Retinal pigment epithelial cell (primary cell): ENCODE results near the gene ZNF853.

ENCODE experiments used
- DNase-seq: peaks from one replicate; pipeline ENCODE4 v3.0.0-alpha.2; 2010; ENCODE audit warnings: low read depth
- H3K4me3 ChIP-seq: 2 replicates; pipeline ENCODE4 v1.5.1; 2011; ENCODE audit warnings: mild to moderate bottlenecking, low read length, control low read depth, moderate library complexity
- CTCF ChIP-seq: conservative IDR thresholded peaks from 2 replicates; pipeline ENCODE4 v1.5.1; 2011; ENCODE audit warnings: low read depth, low read length, control low read depth, inconsistent platforms

The ZNF853 gene

DNA sequence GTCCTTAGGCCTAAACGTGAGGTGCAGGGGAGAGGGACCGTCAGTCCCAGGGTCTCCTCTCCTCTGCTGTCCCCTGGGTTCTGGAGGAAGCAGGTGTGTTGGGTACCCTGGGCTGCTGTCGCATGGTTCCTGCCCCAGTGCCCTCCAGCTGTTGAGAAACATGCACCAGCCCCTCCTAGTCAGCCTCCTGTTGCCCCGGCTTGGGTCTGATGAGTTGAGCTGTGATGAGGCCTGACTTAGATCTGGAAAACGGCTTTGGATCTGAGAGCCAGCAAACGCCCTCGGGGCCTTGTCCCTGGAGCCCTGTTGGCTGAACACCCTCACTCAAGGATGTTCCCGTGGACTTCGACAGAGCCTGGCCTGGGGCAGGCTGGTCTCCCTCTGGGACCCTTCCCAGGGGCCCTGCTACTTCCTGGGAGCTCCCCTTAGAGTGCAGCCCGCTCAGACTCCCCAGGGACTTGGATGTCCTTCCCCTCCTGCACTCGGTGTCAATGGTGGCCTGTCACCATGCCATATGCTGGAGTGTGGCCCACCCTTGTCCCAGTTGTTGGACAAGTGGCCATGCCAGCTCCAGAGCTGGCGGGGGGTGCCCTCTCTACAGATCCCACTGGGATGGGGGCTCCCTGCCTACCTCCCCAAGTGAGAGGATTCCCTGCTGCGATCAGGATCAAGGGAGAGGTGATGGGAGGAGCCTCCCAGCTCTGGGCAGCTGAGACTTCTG lies 34.0 kb downstream of the ZNF853 start:
- TF ChIP-seq CTCF, result no peak
- DNase-seq, result no peak
- H3K4me3 ChIP-seq, result no peak overlapping the region

- TF ChIP-seq CTCF, result no peak
- H3K4me3 ChIP-seq, result no peak overlapping the region
- DNase-seq, result no peak
Measured at GRCh38 chr7:6650086-6650485, 34.7 kb downstream of the ZNF853 start.

GRCh38 chr7:6650521-6651011 lies 35.2 kb downstream of the ZNF853 start:
- no peak overlapping the region for H3K4me3 ChIP-seq
- DNase-seq, result no peak
- no peak for TF ChIP-seq CTCF

- H3K4me3 ChIP-seq, result no peak overlapping the region
- TF ChIP-seq CTCF, result no peak
- DNase-seq, result no peak
Measured at GRCh38 chr7:6651851-6652445, 36.5 kb downstream of the ZNF853 start.

DNA sequence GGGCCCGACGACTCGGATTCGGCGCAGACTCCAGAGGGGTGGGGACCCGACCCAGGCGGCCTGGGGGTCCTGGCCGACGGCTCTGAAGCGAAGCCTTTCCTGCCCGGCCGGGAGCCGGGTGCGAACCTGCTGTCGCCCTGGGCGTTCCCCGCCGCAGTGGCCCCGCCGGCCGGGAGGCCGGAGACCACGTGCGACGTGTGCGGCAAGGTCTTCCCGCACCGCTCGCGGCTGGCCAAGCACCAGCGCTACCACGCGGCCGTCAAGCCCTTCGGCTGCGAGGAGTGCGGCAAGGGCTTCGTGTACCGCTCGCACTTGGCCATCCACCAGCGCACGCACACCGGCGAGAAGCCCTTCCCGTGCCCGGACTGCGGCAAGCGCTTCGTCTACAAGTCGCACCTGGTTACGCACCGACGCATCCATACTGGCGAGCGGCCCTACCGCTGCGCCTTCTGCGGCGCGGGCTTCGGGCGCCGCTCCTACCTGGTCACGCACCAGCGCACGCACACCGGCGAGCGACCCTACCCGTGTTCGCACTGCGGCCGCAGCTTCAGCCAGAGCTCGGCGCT lies 37.1 kb downstream of the ZNF853 start:
- no peak overlapping the region for H3K4me3 ChIP-seq
- no peak for DNase-seq
- TF ChIP-seq CTCF, result no peak

- no peak for DNase-seq
- no peak overlapping the region for H3K4me3 ChIP-seq
- TF ChIP-seq CTCF, result no peak
Measured at GRCh38 chr7:6653071-6654003, 37.9 kb downstream of the ZNF853 start.
